K562 (cell line): ENCODE measurements around the gene GCSH. TPM values are rescaled to one million over a fixed set of nuclear protein-coding genes. Genes with fewer than 3 reads are reported as not detected.
A peak's percentile ranks its signal among the peaks of the same experiment; 100 is the strongest.

Experiments used
- ATAC-seq: fragments of 200-7000 bp; cut with Tn5 transposase; 3 replicates; pipeline ENCODE4 v1.9.1; 2020; ENCODE audit warnings: moderate library complexity
- BruUV-seq: library from RNA; stranded (reverse); fragments of 400-500 nt; replicated peaks from 2 replicates; lab custom pipeline; 2021; lab: Mats Ljungman, UMichigan
- CTCF ChIA-PET: fragments of 300-600 bp; formaldehyde crosslinking; extraction: SDS; loops from one replicate; lab custom pipeline; 2021; ENCODE audit warnings: low intra/inter-chr PET ratio; lab: Yijun Ruan, JAX
- POLR2A ChIA-PET: fragments of 300-600, 350-650 bp; sonication (Branson Sonifier 250); formaldehyde crosslinking; extraction: SDS; loops from one replicate; lab custom pipeline; 2021; ENCODE audit warnings: antibody characterized with exemption, inconsistent platforms; lab: Yijun Ruan, JAX
- DNase-seq, 4 experiments: peaks; one replicate each; pipeline versions ENCODE4 v3.0.0 to v3.0.0-alpha.2; 2011 to 2018; ENCODE audit warnings: low spot score in 3 of 4, mixed read lengths in 3 of 4; ENCODE audit errors: extremely low read depth in 1 of 4
- FAIRE-seq: peaks from 2 replicates; lab custom pipeline; 2011; peaks lifted over from hg19 to GRCh38; lab: Jason Lieb, UNC
- H2AFZ ChIP-seq: 2 replicates; pipeline ENCODE4 v1.6.0; 2011; ENCODE audit warnings: low read depth, low read length, control low read depth, inconsistent platforms
- H3K27ac ChIP-seq: fragments of 200-600 bp; 3 replicates; pipeline ENCODE4 v1.8.0; 2011; ENCODE audit warnings: low read depth, mild to moderate bottlenecking, control low read depth, inconsistent platforms, low read length, moderate library complexity, mixed read lengths; ENCODE audit errors: extremely low read depth
- H3K27me3 ChIP-seq, 2 experiments: fragments of 300-600 bp in 1 of 2; 2 replicates in 1 of 2; 3 replicates in 1 of 2; pipeline versions ENCODE4 v1.6.0 to v1.8.0; 2011; ENCODE audit warnings: inconsistent platforms in 2 of 2, low read length in 2 of 2, mild to moderate bottlenecking in 1 of 2, mixed read lengths in 1 of 2, moderate library complexity in 1 of 2; ENCODE audit not compliant: control insufficient read depth in 2 of 2, insufficient read depth in 2 of 2
- H3K36me3 ChIP-seq: fragments of 300-600 bp; 3 replicates; pipeline ENCODE4 v1.8.0; 2011; ENCODE audit warnings: mild to moderate bottlenecking, low read length, inconsistent platforms; ENCODE audit not compliant: control insufficient read depth, insufficient read depth
- H3K4me1 ChIP-seq, 2 experiments: fragments of 200-600 bp in 1 of 2; replicated peaks in 1 of 2; 2 replicates in 1 of 2; 3 replicates in 1 of 2; pipeline versions ENCODE4 v1.5.1 to v1.8.0; 2011; ENCODE audit warnings: inconsistent platforms in 2 of 2, low read length in 2 of 2, mild to moderate bottlenecking in 1 of 2, mixed read lengths in 1 of 2, moderate library complexity in 1 of 2; ENCODE audit not compliant: control insufficient read depth in 2 of 2, insufficient read depth in 2 of 2
- H3K4me2 ChIP-seq: 2 replicates; pipeline ENCODE4 v1.6.1; 2011; ENCODE audit warnings: low read length, control low read depth, inconsistent platforms, mixed read lengths; ENCODE audit not compliant: insufficient read depth
- H3K4me3 ChIP-seq: fragments of 200-600 bp; sonication (generic), shearing (Covaris generic); 2 replicates; pipeline ENCODE4 v1.5.1; 2016; ENCODE audit warnings: control low read depth, inconsistent platforms
- H3K79me2 ChIP-seq: fragments of 200-600 bp; 3 replicates; pipeline ENCODE4 v1.8.0; 2011; ENCODE audit warnings: low read length, inconsistent platforms; ENCODE audit not compliant: control insufficient read depth, insufficient read depth
- H3K9ac ChIP-seq, 2 experiments: 2 replicates each; pipeline versions ENCODE4 v1.6.0 to v1.6.1; 2011; ENCODE audit warnings: low read depth in 2 of 2, low read length in 2 of 2, control low read depth in 1 of 2, inconsistent platforms in 1 of 2, mild to moderate bottlenecking in 1 of 2, mixed read lengths in 1 of 2; ENCODE audit not compliant: insufficient read depth in 1 of 2
- H3K9me1 ChIP-seq: one replicate; pipeline ENCODE4 v1.6.0; 2011; ENCODE audit warnings: inconsistent platforms, mild to moderate bottlenecking, low read length, moderate library complexity; ENCODE audit not compliant: control insufficient read depth, insufficient read depth
- H3K9me3 ChIP-seq: replicated peaks from 2 replicates; pipeline ENCODE4 v1.5.1; 2011; ENCODE audit warnings: low read depth, low read length, inconsistent platforms; ENCODE audit not compliant: control insufficient read depth, insufficient read depth
- H4K20me1 ChIP-seq: replicated peaks from 2 replicates; pipeline ENCODE4 v1.6.1; 2011; ENCODE audit warnings: low read length, inconsistent platforms, mixed read lengths; ENCODE audit not compliant: control insufficient read depth, insufficient read depth
- BCL6 ChIP-seq: fragments of 250-450 bp; sonication (Bioruptor Pico); IDR thresholded peaks from 2 replicates; pipeline ENCODE4 v1.4.0; 2020
- CREBBP ChIP-seq: IDR thresholded peaks from one replicate; pipeline ENCODE4 v1.6.1; 2012; ENCODE audit warnings: low read depth, mild to moderate bottlenecking, control low read depth, inconsistent platforms, low read length
- E2F3 ChIP-seq: fragments of 250-450 bp; sonication (Bioruptor Pico); IDR thresholded peaks from 2 replicates; pipeline ENCODE4 v1.4.0; 2020; ENCODE audit warnings: mild to moderate bottlenecking
- E2F4 ChIP-seq: sonication (generic); formaldehyde crosslinking; IDR thresholded peaks from 2 replicates; pipeline ENCODE4 v1.8.0; 2022; ENCODE audit warnings: mild to moderate bottlenecking, low read depth, missing genetic modification reagents
- EP300 ChIP-seq: IDR thresholded peaks from 2 replicates; pipeline ENCODE4 v1.6.1; 2012; ENCODE audit warnings: low read length, improper control_type of control experiment
- FOSL1 ChIP-seq: fragments of 200-800 bp; sonication (Bioruptor generic); conservative IDR thresholded peaks from 2 replicates; pipeline ENCODE4 v1.6.1; 2016; ENCODE audit warnings: missing genetic modification characterization, missing compliant biosample characterization
- FOXP4 ChIP-seq: sonication (generic); formaldehyde crosslinking; IDR thresholded peaks from 2 replicates; pipeline ENCODE4 v1.8.0; 2022; ENCODE audit warnings: mild to moderate bottlenecking, missing genetic modification reagents, borderline replicate concordance
- GTF2A2 ChIP-seq: IDR thresholded peaks from 2 replicates; pipeline ENCODE4 v1.6.1; 2016; ENCODE audit warnings: mild to moderate bottlenecking, missing genetic modification characterization, missing compliant biosample characterization
- IRF2 ChIP-seq: sonication (generic); formaldehyde crosslinking; IDR thresholded peaks from 2 replicates; pipeline ENCODE4 v1.8.1; 2022; ENCODE audit warnings: mild to moderate bottlenecking, missing genetic modification reagents
- JUN ChIP-seq, 2 experiments: sonication (generic) in 1 of 2; formaldehyde crosslinking in 1 of 2; IDR thresholded peaks; 2 replicates each; pipeline versions ENCODE4 v1.6.1 to v1.8.0; 2012 to 2022; ENCODE audit warnings: borderline replicate concordance in 2 of 2, mild to moderate bottlenecking in 2 of 2, improper control_type of control experiment in 1 of 2, low read depth in 1 of 2, low read length in 1 of 2, missing genetic modification reagents in 1 of 2
- MAFF ChIP-seq: IDR thresholded peaks from 2 replicates; pipeline ENCODE4 v1.6.1; 2012; ENCODE audit warnings: low read length, improper control_type of control experiment
- MAFK ChIP-seq: IDR thresholded peaks from 2 replicates; pipeline ENCODE4 v1.6.1; 2011; ENCODE audit warnings: low read length, improper control_type of control experiment
- PURB ChIP-seq: sonication (generic); formaldehyde crosslinking; IDR thresholded peaks from 2 replicates; pipeline ENCODE4 v1.9.0; 2021; ENCODE audit warnings: low read depth, mild to moderate bottlenecking, missing genetic modification reagents
- RBM22 ChIP-seq: fragments of 200-400 bp; formaldehyde crosslinking; IDR thresholded peaks from 2 replicates; pipeline ENCODE4 v1.6.1; 2018; ENCODE audit warnings: low read length, low read depth; ENCODE audit not compliant: poor library complexity, severe bottlenecking
- RBM25 ChIP-seq: fragments of 200-400 bp; formaldehyde crosslinking; IDR thresholded peaks from 2 replicates; pipeline ENCODE4 v1.6.1; 2018; ENCODE audit warnings: low read length, low read depth, moderate library complexity; ENCODE audit not compliant: severe bottlenecking
- SMAD1 ChIP-seq: fragments of 150-350 bp; IDR thresholded peaks from 2 replicates; pipeline ENCODE4 v1.6.1; 2014; ENCODE audit warnings: low read length, low read depth; ENCODE audit not compliant: partially characterized antibody
- SREBF1 ChIP-seq: fragments of 150-350 bp; IDR thresholded peaks from 2 replicates; pipeline ENCODE4 v1.6.1; 2014; ENCODE audit warnings: antibody characterized with exemption, low read depth, low read length, borderline replicate concordance
- TEAD2 ChIP-seq: fragments of 450-650 bp; IDR thresholded peaks from 2 replicates; pipeline ENCODE4 v1.6.1; 2016; ENCODE audit warnings: missing genetic modification characterization, control low read depth, missing compliant biosample characterization
- ZBTB7A ChIP-seq: IDR thresholded peaks from 2 replicates; pipeline ENCODE4 v1.6.1; 2011; ENCODE audit warnings: low read depth, mild to moderate bottlenecking, low read length, moderate library complexity, borderline replicate concordance; ENCODE audit not compliant: control insufficient read depth
- ZNF316 ChIP-seq: fragments of 450-650 bp; IDR thresholded peaks from 2 replicates; pipeline ENCODE4 v1.6.1; 2016
- ZNF668 ChIP-seq: fragments of 250-450 bp; sonication (Bioruptor Pico); IDR thresholded peaks from 2 replicates; pipeline ENCODE4 v1.8.0; 2022; ENCODE audit warnings: mild to moderate bottlenecking, inconsistent platforms
- ZNF695 ChIP-seq: fragments of 450-650 bp; formaldehyde crosslinking; IDR thresholded peaks from 2 replicates; pipeline ENCODE4 v1.4.0; 2020; ENCODE audit warnings: mild to moderate bottlenecking, moderate library complexity
- WGBS: fragments of 100-300 bp; shearing (Covaris generic); methylation state at CpG from one replicate; pipeline ENCODE4 v1.1.6; 2016; ENCODE audit warnings: low coverage, mixed read lengths; ENCODE audit not compliant: insufficient coverage; ENCODE audit errors: missing lambda C conversion rate; 5-methylcytosine and 5-hydroxymethylcytosine counted together
- in situ Hi-C: fragments of 300-500 bp; cut with MboI; formaldehyde crosslinking; loops from 4 replicates; pipeline ENCODE4 v1.15.0; 2018; ENCODE audit warnings: inconsistent platforms, mixed read lengths
- intact Hi-C: fragments of 100-400 bp; cut with micrococcal nuclease; formaldehyde crosslinking; loops from 2 replicates; pipeline ENCODE4 v1.14.2; 2022
- polyA plus RNA-seq, 8 experiments: library from polyadenylated mRNA; depleted of rRNA in 4 of 8; stranded (reverse) in 5 of 8; unstranded in 3 of 8; fragments of >200 nt; fragmentation: Nextera tagmentation in 2 of 8; fragmentation: Illumina TruSeq in 1 of 8; extraction: Ambion mirVana in 2 of 8; extraction: Trizol in 1 of 8; gene quantifications; 2 replicates each; pipeline versions ENCODE4 v1.2.1 to v1.2.3, GENCODE V29; 2011 to 2014; ENCODE audit warnings: inconsistent platforms in 1 of 8, missing spikeins in 1 of 8
- total RNA-seq, 7 experiments: library from RNA; depleted of rRNA in 6 of 7; stranded (reverse); fragments of >200 nt in 6 of 7; fragmentation: Illumina TruSeq in 2 of 7; extraction: Trizol in 2 of 7; gene quantifications; 2 replicates each; pipeline versions ENCODE4 v1.2.1 to v1.2.3, GENCODE V29; 2011 to 2021; ENCODE audit warnings: low replicate concordance in 1 of 7

Gene GCSH
- total and polyA plus RNA-seq, 9 of the 15 experiments (the other 6 are each of a cell fraction or from before 2014, with no cell fraction given), result 35.0 to 121 (median 89.0) TPM

GRCh38 chr16:81094771-81095251, 1.4 kb downstream of the GCSH start:
- H3K9ac ChIP-seq, result peak overlapping the region; percentile 81 to 88
- no TSS peak for BruUV-seq
- intact Hi-C loops, result loop anchor here (5.0 kb wide), 1 partner anchor 58 kb away; the partner anchor contains the start of gene ATMIN
- 20% methylated on average over 21 of the region's 21 CpGs for WGBS
- peaks cover 63% of the 10 kb centered on the region for H3K79me2 ChIP-seq
- peak overlapping the region; percentile 73 for H3K4me2 ChIP-seq
- H2AFZ ChIP-seq, result 0 out of 2 replicates have a peak overlapping the region, but pooled peaks have one; percentile 29
- H3K4me3 ChIP-seq, result peak overlapping the region; percentile 93
- peak overlapping the region; percentile 8; the same call in 2 of the 3 replicates for H3K27ac ChIP-seq
- FAIRE-seq (no peak), DNase-seq (no peak), ATAC-seq (no peak)
- peaks cover 21 to 26% of the 10 kb centered on the region in 2 experiments for H3K4me1 ChIP-seq
- ChIA-PET CTCF (interaction anchor here (0.7 kb wide), 1 partner anchor 22 kb away, joined by 3 read pairs; no protein-coding TSS in a partner anchor), POLR2A (interaction anchor here (0.6 to 1.0 kb wide), 2 partner anchors 15 to 70 kb away, joined by 3 read pairs; no protein-coding TSS in a partner anchor)
- H3K9me1 ChIP-seq, result no peaks in the 10 kb centered on the region
- peaks cover 38% of the 10 kb centered on the region for H3K36me3 ChIP-seq
- H3K9me3 ChIP-seq, result no peaks in the 10 kb centered on the region
- no peaks in the 10 kb centered on the region for H3K27me3 ChIP-seq
- in situ Hi-C loops, result no loop called here
- H4K20me1 ChIP-seq, result no peaks in the 10 kb centered on the region
- TF ChIP-seq FOSL1 (tag), result no peak
- no peak for TF ChIP-seq ZNF695 (CRISPR knock-in tag)
- TF ChIP-seq MAFK, result peak; percentile 67
- peak; percentile 69 for TF ChIP-seq MAFF
- TF ChIP-seq BCL6 (CRISPR knock-in tag), result no peak
- TF ChIP-seq GTF2A2 (tag), result no peak
- TF ChIP-seq TEAD2 (tag), result no peak
- no peak for TF ChIP-seq SMAD1
- peak; percentile 95 for TF ChIP-seq ZNF316
- TF ChIP-seq RBM25, result no peak
- no peak for TF ChIP-seq E2F4 (CRISPR knock-in tag)
- TF ChIP-seq EP300, result no peak
- no peak for TF ChIP-seq CREBBP
- no peak for TF ChIP-seq PURB (CRISPR knock-in tag)
- TF ChIP-seq E2F3, result no peak
- TF ChIP-seq ZNF668, result no peak
- TF ChIP-seq SREBF1, result no peak
- TF ChIP-seq RBM22, result no peak
- TF ChIP-seq IRF2 (CRISPR knock-in tag), result no peak
- TF ChIP-seq FOXP4, result no peak
- TF ChIP-seq JUN (IDR thresholded peaks at IDR 0.05; ENCODE audit: borderline replicate concordance, low read depth, low read length), result no peak
- TF ChIP-seq JUN (CRISPR knock-in tag; IDR thresholded peaks at IDR 0.05; ENCODE audit: borderline replicate concordance), result no peak
- TF ChIP-seq ZBTB7A, result no peak
